ENCODE data around the gene SLC17A8. TPM values are rescaled to one million over a fixed set of nuclear protein-coding genes. Genes with fewer than 3 reads are reported as not detected.
"Not testable (repeated sequence)": the region's sequence is repeated elsewhere in the genome, so short reads cannot be mapped to it uniquely, and the experiment has no call there.

SLC17A8 gene
- polyA plus RNA-seq, 1 donor from 2014 or later: 0.22 TPM

DNA sequence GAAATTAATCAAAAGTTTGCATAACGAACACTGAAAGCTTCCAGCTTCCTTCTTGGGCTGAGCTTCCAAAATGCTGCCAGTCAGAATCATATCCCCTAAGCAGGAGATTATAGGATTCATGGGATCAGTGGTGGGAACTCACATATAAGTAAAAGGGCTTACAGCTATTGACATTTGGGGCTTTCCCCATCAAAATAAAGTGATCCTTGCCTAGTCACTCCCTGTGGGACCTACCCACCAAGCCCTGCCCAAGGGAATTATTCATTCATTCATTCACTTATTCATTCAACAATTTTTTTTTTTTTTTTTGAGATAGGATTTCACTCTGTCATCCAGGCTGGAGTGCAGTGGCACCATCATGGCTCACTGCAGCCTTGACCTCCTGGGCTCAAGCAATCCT, 69.3 kb downstream of the SLC17A8 start:
- no peak overlapping the region for H3K9ac ChIP-seq (ENCODE audit: low read length)
- no peak overlapping the region for H3K4me2 ChIP-seq (ENCODE audit: low read length)
- H3F3A ChIP-seq (ENCODE audit: insufficient read depth, low read length, poor library complexity, severe bottlenecking): no peaks in the 10 kb centered on the region
- no peak for TF ChIP-seq POLR2AphosphoS5 (IDR thresholded peaks at IDR 0.05)
- H3K36me3 ChIP-seq (ENCODE audit: insufficient read depth, low read length): no peaks in the 10 kb centered on the region
- H2AFZ ChIP-seq (ENCODE audit: low read depth, low read length): no peak overlapping the region
- H3K9me2 ChIP-seq (ENCODE audit: insufficient read depth, low read length): no peaks in the 10 kb centered on the region
- H4K20me1 ChIP-seq (ENCODE audit: insufficient read depth): no peaks in the 10 kb centered on the region
- no peaks in the 10 kb centered on the region for H3K79me2 ChIP-seq (replicated peaks; ENCODE audit: insufficient read depth, low read length)
- no peaks in the 10 kb centered on the region for H3K9me3 ChIP-seq (ENCODE audit: low read length)
- H3K27ac ChIP-seq (ENCODE audit: low read length): no peak overlapping the region
- H3K27me3 ChIP-seq (ENCODE audit: insufficient read depth, low read depth, low read length): no peaks in the 10 kb centered on the region
- H3K4me3 ChIP-seq (ENCODE audit: low read length): no peak overlapping the region

GRCh38 chr12:100427078-100427477, 70.2 kb downstream of the SLC17A8 start:
- no peaks in the 10 kb centered on the region for H3K9me2 ChIP-seq (ENCODE audit: insufficient read depth, low read length)
- no peak overlapping the region for H3K4me2 ChIP-seq (ENCODE audit: low read length)
- no peak overlapping the region for H3K9ac ChIP-seq (ENCODE audit: low read length)
- no peaks in the 10 kb centered on the region for H3K36me3 ChIP-seq (ENCODE audit: insufficient read depth, low read length)
- H3K27ac ChIP-seq (ENCODE audit: low read length): no peak overlapping the region
- no peaks in the 10 kb centered on the region for H3F3A ChIP-seq (ENCODE audit: insufficient read depth, low read length, poor library complexity, severe bottlenecking)
- no peak overlapping the region for H3K4me3 ChIP-seq (ENCODE audit: low read length)
- no peaks in the 10 kb centered on the region for H4K20me1 ChIP-seq (ENCODE audit: insufficient read depth)
- no peaks in the 10 kb centered on the region for H3K9me3 ChIP-seq (ENCODE audit: low read length)
- H3K27me3 ChIP-seq (ENCODE audit: insufficient read depth, low read depth, low read length): no peaks in the 10 kb centered on the region
- no peaks in the 10 kb centered on the region for H3K79me2 ChIP-seq (replicated peaks; ENCODE audit: insufficient read depth, low read length)
- H2AFZ ChIP-seq (ENCODE audit: low read depth, low read length): no peak overlapping the region
- TF ChIP-seq MXI1 (conservative IDR thresholded peaks at IDR 0.05; ENCODE audit: poor library complexity, severe bottlenecking): no peak
- TF ChIP-seq REST (IDR thresholded peaks at IDR 0.05; ENCODE audit: borderline replicate concordance): no peak
- no peak for TF ChIP-seq RAD21 (conservative IDR thresholded peaks at IDR 0.05)

DNA sequence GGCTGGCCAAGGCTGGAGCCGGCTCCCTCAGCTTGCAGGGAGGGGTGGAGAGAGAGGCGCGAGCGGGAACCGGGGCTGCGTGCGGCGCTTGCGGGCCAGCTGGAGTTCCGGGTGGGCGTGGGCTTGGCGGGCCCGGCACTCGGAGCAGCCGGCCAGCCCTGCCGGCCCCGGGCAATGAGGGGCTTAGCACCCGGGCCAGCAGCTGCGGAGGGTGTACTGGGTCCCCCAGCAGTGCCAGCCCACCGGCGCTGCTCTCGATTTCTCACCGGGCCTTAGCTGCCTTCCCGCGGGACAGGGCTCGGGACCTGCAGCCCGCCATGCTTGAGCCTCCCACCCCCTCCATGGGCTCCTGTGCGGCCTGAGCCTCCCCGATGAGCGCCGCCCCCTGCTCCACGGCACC, 73.4 kb downstream of the SLC17A8 start:
- not testable (repeated sequence) for H3K36me3 ChIP-seq (ENCODE audit: insufficient read depth, low read length); H3K27me3 ChIP-seq (ENCODE audit: insufficient read depth, low read depth, low read length); H3K4me3 ChIP-seq (ENCODE audit: low read length); H3F3A ChIP-seq (ENCODE audit: insufficient read depth, low read length, poor library complexity, severe bottlenecking); H3K9me3 ChIP-seq (ENCODE audit: low read length); H3K9ac ChIP-seq (ENCODE audit: low read length); H3K9me2 ChIP-seq (ENCODE audit: insufficient read depth, low read length); H2AFZ ChIP-seq (ENCODE audit: low read depth, low read length); H3K4me2 ChIP-seq (ENCODE audit: low read length); H3K79me2 ChIP-seq (replicated peaks; ENCODE audit: insufficient read depth, low read length); H3K27ac ChIP-seq (ENCODE audit: low read length); H4K20me1 ChIP-seq (ENCODE audit: insufficient read depth)

- Histone ChIP-seq H4K20me1 (ENCODE audit: insufficient read depth) (no peaks in the 10 kb centered on the region), H3K79me2 (replicated peaks; ENCODE audit: insufficient read depth, low read length) (no peaks in the 10 kb centered on the region), H2AFZ (ENCODE audit: low read depth, low read length) (no peak overlapping the region), H3K9ac (ENCODE audit: low read length) (no peak overlapping the region), H3K9me2 (ENCODE audit: insufficient read depth, low read length) (no peaks in the 10 kb centered on the region), H3K9me3 (ENCODE audit: low read length) (no peaks in the 10 kb centered on the region), H3K4me3 (ENCODE audit: low read length) (no peak overlapping the region), H3K27me3 (ENCODE audit: insufficient read depth, low read depth, low read length) (no peaks in the 10 kb centered on the region), H3K36me3 (ENCODE audit: insufficient read depth, low read length) (no peaks in the 10 kb centered on the region), H3F3A (ENCODE audit: insufficient read depth, low read length, poor library complexity, severe bottlenecking) (no peaks in the 10 kb centered on the region), H3K4me2 (ENCODE audit: low read length) (no peak overlapping the region), H3K27ac (ENCODE audit: low read length) (no peak overlapping the region)
- TF ChIP-seq MXI1 (conservative IDR thresholded peaks at IDR 0.05; ENCODE audit: poor library complexity, severe bottlenecking) (no peak), TAF1 (IDR thresholded peaks at IDR 0.05; ENCODE audit: low read depth) (no peak), SMC3 (conservative IDR thresholded peaks at IDR 0.05; ENCODE audit: poor library complexity) (no peak), EZH2 (IDR thresholded peaks at IDR 0.05; ENCODE audit: borderline replicate concordance, insufficient read depth, low read length, poor library complexity, severe bottlenecking) (no peak), RAD21 (conservative IDR thresholded peaks at IDR 0.05) (no peak), POLR2AphosphoS5 (IDR thresholded peaks at IDR 0.05) (no peak), REST (IDR thresholded peaks at IDR 0.05; ENCODE audit: borderline replicate concordance) (no peak), EP300 (conservative IDR thresholded peaks at IDR 0.05; ENCODE audit: poor library complexity, severe bottlenecking) (no peak), CTCF (IDR thresholded peaks at IDR 0.05; ENCODE audit: poor library complexity, severe bottlenecking) (no peak)
Observed at GRCh38 chr12:100433701-100434100, 76.8 kb downstream of the SLC17A8 start.
